ENCODE data around the gene ZNF521. TPM values are rescaled to one million over a fixed set of nuclear protein-coding genes. Genes with fewer than 3 reads are reported as not detected.
A peak's percentile ranks its signal among the peaks of the same experiment; 100 is the strongest.

ZNF521 gene
- total and polyA plus RNA-seq, 9 donors = 24.3 to 51.3 (median 44.1) TPM

- H3K9me3 ChIP-seq = no peaks in the 10 kb centered on the region
- peak overlapping the region in 1 of 2 donors; percentile 72 for H3K27ac ChIP-seq
- DNase-seq = peak; percentile 76 to 87 (median 83)
- intact Hi-C loops (cut with DNase I) = loop anchor here in 3 of 4 donors (2.0 to 10.0 kb wide), 3 partner anchors 114 to 120 kb away; no protein-coding TSS in a partner anchor
- 5 to 11% (median 9%) methylated on average over 10 of the region's 10 CpGs for WGBS, 3 donors
- TF ChIP-seq, protein P1, sequence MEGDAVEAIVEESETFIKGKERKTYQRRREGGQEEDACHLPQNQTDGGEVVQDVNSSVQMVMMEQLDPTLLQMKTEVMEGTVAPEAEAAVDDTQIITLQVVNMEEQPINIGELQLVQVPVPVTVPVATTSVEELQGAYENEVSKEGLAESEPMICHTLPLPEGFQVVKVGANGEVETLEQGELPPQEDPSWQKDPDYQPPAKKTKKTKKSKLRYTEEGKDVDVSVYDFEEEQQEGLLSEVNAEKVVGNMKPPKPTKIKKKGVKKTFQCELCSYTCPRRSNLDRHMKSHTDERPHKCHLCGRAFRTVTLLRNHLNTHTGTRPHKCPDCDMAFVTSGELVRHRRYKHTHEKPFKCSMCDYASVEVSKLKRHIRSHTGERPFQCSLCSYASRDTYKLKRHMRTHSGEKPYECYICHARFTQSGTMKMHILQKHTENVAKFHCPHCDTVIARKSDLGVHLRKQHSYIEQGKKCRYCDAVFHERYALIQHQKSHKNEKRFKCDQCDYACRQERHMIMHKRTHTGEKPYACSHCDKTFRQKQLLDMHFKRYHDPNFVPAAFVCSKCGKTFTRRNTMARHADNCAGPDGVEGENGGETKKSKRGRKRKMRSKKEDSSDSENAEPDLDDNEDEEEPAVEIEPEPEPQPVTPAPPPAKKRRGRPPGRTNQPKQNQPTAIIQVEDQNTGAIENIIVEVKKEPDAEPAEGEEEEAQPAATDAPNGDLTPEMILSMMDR (IDR thresholded peaks at IDR 0.05) = no peak
- TF ChIP-seq EP300 (IDR thresholded peaks at IDR 0.05) (no peak), POLR2A (IDR thresholded peaks at IDR 0.05) (no peak)
- H3K27me3 ChIP-seq = no peaks in the 10 kb centered on the region
- H3K4me1 ChIP-seq (ENCODE audit: insufficient read depth) = peaks cover 9% of the 10 kb centered on the region
- no peaks in the 10 kb centered on the region for H3K36me3 ChIP-seq
- H3K4me3 ChIP-seq = peak overlapping the region; percentile 10
Observed at GRCh38 chr18:25230658-25231326, 121.2 kb downstream of the ZNF521 start.

DNA sequence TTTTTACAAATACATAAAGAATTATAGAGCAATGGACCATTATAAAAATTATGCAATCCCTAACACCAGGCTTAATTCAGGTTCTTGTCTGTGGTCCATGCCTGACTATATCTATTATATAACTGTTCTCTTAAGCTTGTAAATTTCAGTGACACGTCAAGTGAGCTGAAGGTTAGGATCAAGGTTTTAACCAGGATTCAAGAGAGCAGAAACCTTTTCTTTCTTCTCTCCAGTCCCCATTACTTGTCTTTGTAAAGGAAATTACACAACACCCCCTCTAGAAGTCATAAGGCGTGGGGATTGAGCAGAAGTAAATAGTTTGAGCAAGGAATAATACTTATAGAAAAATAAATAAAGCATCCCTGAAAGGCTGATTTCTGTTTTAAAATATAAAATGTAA lies 122.0 kb downstream of the ZNF521 start:
- WGBS, 3 donors = 63 to 74% (median 71%) methylated on average over 2 of the region's 2 CpGs
- Histone ChIP-seq H3K27me3 (no peaks in the 10 kb centered on the region), H3K9me3 (no peaks in the 10 kb centered on the region), H3K4me1 (ENCODE audit: insufficient read depth) (peaks cover 8% of the 10 kb centered on the region), H3K27ac (peak overlapping the region in 1 of 2 donors; percentile 72), H3K4me3 (no peak overlapping the region), H3K36me3 (no peaks in the 10 kb centered on the region)
- intact Hi-C loops (cut with DNase I) = loop anchor here in 3 of 4 donors (2.0 to 10.0 kb wide), 3 partner anchors 115 to 121 kb away; no protein-coding TSS in a partner anchor
- TF ChIP-seq POLR2A (IDR thresholded peaks at IDR 0.05) = no peak
- DNase-seq = no peak

DNA sequence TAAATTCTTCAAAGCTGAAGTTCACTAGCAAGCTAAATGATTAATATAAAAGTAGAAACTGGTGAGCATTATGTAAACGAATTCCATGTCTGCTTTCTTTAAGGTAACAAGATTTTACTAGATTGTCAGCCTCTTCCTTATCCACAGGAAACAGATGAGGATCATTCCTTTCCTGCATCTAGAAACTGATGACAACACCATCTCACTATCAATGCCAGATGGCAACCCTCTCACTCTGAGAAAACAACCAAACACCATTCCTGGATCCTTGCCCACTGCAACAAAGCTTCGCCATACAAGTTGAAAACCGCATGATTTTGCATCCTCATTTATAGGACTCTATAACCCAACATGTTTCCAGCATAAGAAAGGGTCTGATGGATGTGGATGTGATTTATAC lies 122.9 kb downstream of the ZNF521 start:
- TF ChIP-seq POLR2A (IDR thresholded peaks at IDR 0.05) = no peak
- TF ChIP-seq EP300 (IDR thresholded peaks at IDR 0.05) = no peak
- TF ChIP-seq, protein P1 (IDR thresholded peaks at IDR 0.05) = no peak
- H3K36me3 ChIP-seq = no peaks in the 10 kb centered on the region
- H3K27ac ChIP-seq = peak overlapping the region in 1 of 2 donors; percentile 72
- H3K4me1 ChIP-seq (ENCODE audit: insufficient read depth) = peaks cover 7% of the 10 kb centered on the region
- 66 to 75% (median 67%) methylated on average over 3 of the region's 3 CpGs for WGBS, 3 donors
- H3K27me3 ChIP-seq = no peaks in the 10 kb centered on the region
- H3K4me3 ChIP-seq = no peak overlapping the region
- no peak for DNase-seq
- intact Hi-C loops (cut with DNase I) = no loop called here
- no peaks in the 10 kb centered on the region for H3K9me3 ChIP-seq

- H3K27ac ChIP-seq = peak overlapping the region in 1 of 2 donors; percentile 72
- no peak overlapping the region for H3K4me3 ChIP-seq
- 67 to 86% (median 82%) methylated on average over 1 of the region's 1 CpG for WGBS, 3 donors
- H3K27me3 ChIP-seq = no peaks in the 10 kb centered on the region
- no peaks in the 10 kb centered on the region for H3K9me3 ChIP-seq
- no peak for DNase-seq
- H3K4me1 ChIP-seq (ENCODE audit: insufficient read depth) = peaks cover 7% of the 10 kb centered on the region
- H3K36me3 ChIP-seq = no peaks in the 10 kb centered on the region
- TF ChIP-seq, protein P1 (IDR thresholded peaks at IDR 0.05) = no peak
- TF ChIP-seq POLR2A (IDR thresholded peaks at IDR 0.05) = no peak
- TF ChIP-seq EP300 (IDR thresholded peaks at IDR 0.05) = no peak
- intact Hi-C loops (cut with DNase I) = no loop called here
Observed at GRCh38 chr18:25228410-25228809, 123.6 kb downstream of the ZNF521 start.

DNA sequence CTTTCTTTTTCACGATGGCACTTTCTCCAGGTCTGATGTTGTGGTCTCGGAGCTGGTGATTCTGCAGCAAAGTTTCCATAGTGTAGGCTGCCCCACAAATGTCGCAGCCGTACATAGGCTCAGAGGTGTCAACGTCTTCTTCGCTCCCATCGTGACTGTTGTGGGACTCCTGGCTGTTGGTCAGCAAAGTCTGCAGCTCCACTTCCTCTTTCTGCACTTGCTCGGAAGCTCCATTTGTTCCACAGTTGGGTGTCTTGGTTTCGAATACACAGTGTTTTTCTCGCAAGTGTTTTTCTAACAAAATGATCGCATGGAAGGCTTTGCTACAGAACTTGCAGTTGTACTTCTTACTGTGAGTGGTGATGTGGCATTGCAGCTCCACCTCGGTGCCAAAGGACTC lies 126.8 kb downstream of the ZNF521 start:
- H3K4me1 ChIP-seq (ENCODE audit: insufficient read depth) = peaks cover 2% of the 10 kb centered on the region
- intact Hi-C loops (cut with DNase I) = no loop called here
- H3K27me3 ChIP-seq = no peaks in the 10 kb centered on the region
- H3K27ac ChIP-seq = no peak overlapping the region
- H3K36me3 ChIP-seq = no peaks in the 10 kb centered on the region
- 95 to 98% (median 96%) methylated on average over 12 of the region's 12 CpGs for WGBS, 3 donors
- no peak for DNase-seq
- H3K9me3 ChIP-seq = no peaks in the 10 kb centered on the region
- H3K4me3 ChIP-seq = no peak overlapping the region
- TF ChIP-seq POLR2A (IDR thresholded peaks at IDR 0.05) = no peak
- TF ChIP-seq, protein P1 (IDR thresholded peaks at IDR 0.05) = no peak
